GM12872 (cell line): ENCODE measurements around the gene MMAB.

Experiments used
- TF ChIP-seq, protein P1 (sequence below): IDR thresholded peaks from 3 replicates; pipeline ENCODE4 v1.5.1; 2011; ENCODE audit warnings: low read depth, mild to moderate bottlenecking, low read length, moderate library complexity; ENCODE audit not compliant: insufficient read depth

MMAB gene

GRCh38 chr12:109535231-109535862 lies 38.0 kb downstream of the MMAB start:
- TF ChIP-seq, protein P1, sequence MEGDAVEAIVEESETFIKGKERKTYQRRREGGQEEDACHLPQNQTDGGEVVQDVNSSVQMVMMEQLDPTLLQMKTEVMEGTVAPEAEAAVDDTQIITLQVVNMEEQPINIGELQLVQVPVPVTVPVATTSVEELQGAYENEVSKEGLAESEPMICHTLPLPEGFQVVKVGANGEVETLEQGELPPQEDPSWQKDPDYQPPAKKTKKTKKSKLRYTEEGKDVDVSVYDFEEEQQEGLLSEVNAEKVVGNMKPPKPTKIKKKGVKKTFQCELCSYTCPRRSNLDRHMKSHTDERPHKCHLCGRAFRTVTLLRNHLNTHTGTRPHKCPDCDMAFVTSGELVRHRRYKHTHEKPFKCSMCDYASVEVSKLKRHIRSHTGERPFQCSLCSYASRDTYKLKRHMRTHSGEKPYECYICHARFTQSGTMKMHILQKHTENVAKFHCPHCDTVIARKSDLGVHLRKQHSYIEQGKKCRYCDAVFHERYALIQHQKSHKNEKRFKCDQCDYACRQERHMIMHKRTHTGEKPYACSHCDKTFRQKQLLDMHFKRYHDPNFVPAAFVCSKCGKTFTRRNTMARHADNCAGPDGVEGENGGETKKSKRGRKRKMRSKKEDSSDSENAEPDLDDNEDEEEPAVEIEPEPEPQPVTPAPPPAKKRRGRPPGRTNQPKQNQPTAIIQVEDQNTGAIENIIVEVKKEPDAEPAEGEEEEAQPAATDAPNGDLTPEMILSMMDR = no peak

DNA sequence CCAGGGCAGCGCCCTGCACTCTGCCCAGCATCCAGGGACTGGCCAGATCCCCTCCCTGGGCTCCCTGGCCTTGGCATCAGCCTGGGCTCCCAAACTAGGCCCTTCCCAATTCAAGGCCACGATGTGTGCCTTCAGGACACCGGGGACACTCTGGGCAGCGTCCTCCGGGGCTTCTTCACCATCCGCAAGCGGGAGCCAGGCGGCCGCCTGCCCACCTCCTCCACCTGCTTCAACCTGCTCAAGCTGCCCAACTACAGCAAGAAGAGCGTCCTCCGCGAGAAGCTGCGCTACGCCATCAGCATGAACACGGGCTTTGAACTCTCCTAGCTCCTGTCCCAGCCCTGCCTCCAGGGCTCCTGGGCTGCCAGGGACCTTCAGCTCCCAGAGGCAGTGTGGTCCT lies 38.8 kb downstream of the MMAB start:
- TF ChIP-seq, protein P1 = no peak

GRCh38 chr12:109533487-109533740 lies 39.9 kb downstream of the MMAB start:
- TF ChIP-seq, protein P1 = no peak

DNA sequence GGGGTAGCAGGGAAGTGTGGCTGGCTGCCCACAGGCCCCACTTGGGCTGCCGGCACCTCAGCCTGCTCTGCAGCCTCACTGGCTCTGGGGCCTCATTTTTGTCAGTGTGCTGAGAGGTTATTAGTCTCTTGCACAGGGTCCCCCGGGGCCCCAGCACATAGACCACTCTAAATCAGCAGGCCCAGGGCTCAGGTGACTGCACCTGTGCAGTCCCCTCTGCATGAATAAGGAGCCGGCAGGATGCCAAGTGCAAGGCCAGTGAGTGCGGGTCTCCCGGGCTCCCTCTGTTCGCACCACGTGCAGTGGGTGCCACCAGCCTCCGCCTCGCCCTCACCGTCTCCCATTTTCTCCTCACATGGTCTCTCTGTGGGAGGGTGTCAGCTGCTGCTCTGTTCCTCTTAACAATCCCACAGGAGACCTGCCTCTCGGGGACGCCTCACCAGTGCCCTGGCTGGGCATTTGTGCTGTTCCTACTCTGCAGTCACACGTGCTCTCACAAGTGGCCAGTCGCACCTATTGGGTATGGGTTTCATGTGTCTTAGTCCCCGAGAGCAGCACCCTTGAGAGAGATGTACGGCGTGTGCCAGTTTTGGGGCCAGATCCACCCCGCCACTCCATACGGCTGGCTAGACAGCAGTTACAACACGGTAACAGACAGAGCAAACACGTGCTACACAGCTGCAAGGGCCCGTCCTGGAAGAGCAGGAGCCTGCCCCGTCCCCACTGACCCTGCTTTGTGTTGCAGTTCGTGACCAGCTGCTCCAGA lies 40.4 kb downstream of the MMAB start:
- TF ChIP-seq, protein P1 = no peak

DNA sequence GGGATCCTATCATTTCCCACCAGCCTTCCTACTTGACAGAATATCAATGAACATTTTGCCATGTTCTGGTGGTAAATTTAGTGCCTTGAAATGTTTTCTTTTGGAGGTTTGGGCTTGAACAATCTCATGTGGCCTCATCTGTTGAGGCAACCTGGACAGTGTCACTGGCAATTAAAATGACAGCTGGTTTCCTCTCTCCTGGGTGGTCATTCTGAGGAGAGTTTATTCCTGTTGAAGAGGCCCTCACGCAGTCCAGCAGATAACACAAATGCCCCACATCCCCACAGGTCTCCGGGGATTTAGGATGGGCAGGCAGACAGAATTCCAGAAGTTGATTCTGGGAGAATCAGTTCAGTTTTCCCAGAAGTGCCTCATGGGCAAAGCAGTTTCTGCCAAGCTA lies 41.9 kb downstream of the MMAB start:
- TF ChIP-seq, protein P1 = no peak

DNA sequence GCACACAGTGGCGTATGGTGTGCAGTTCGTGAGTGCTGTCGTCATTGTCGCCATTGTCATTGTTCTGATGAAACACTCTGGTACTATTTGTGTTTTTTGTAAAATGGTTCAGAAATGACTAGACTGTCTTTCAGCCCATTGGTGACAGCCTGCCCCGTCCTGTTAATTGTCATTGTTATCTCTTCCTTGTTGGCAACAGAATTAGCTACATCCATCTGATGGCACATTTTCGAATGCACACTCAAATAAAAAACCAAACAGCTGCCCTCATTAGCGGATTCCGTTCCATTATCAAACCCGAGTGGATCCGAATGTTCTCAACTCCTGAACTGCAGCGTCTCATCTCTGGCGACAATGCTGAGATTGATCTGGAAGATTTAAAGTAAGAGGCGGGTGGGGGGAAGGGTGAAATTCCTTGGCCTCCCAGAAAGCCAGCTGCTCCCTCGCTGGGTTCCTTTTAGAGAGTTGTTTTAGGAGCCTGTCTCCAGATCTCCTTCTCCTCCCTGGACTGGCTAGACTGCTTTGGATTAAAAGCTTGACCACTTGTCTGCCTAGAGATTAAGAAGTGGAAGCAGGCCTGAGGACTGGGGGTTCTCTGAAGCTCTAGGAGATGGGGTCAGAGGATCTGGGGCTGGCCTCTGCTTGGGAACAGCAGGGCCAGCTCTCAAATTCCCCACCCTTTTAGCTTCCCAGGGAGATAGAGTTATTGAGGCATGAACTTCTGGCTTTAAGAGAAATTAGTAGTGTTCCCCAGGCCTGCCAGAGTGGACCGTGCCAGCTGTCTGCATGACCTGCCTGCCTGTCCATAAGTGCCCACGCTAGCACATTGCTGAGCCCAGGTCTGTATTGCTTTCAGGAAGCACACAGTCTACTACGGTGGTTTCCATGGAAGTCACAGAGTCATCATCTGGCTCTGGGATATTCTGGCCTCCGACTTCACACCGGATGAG lies 43.3 kb downstream of the MMAB start:
- TF ChIP-seq, protein P1 = no peak

GRCh38 chr12:109527489-109528123 lies 45.7 kb downstream of the MMAB start:
- TF ChIP-seq, protein P1 = no peak
